Esophagus mucosa (tissue), 1 donor: ENCODE results near the gene OR7A17. TPM values are rescaled to one million over a fixed set of nuclear protein-coding genes. Genes with fewer than 3 reads are reported as not detected.

Experiments
- ATAC-seq: fragments of 200-7000 bp; cut with Tn5 transposase; one replicate; pipeline ENCODE4 v1.9.1; 2020
- total RNA-seq: library from RNA; stranded (reverse); gene quantifications from one replicate; pipeline ENCODE4 v1.2.4, GENCODE V29; 2023
- donor health status: DM: yes; HTN: yes; CAD: no.

Gene OR7A17
- not detected for total RNA-seq

DNA sequence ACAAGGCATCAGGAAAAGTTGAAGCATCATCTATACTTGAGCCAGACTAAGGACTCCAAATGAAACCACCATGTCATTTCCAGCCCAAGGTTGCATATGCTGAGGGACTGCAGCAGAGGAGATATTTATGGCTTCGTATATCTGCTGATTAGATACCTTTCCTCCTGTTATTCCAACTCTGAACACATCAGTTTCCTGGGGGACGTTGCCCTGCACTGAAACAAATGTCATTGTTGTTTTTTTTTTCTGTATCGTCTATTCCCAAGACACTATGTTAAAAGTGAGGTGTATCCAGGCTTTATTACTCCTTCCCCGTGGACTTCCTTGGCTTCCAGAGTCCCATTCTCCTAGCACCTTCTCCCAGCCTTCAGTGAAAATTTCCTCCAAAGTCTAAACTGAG is at the start of gene OR7A17:
Gene OR7A17 (minus strand): TSS at position 101 of the 400 bp plus-strand sequence. CDS start 4,777 bp downstream, outside the sequence.
- no peak for ATAC-seq

DNA sequence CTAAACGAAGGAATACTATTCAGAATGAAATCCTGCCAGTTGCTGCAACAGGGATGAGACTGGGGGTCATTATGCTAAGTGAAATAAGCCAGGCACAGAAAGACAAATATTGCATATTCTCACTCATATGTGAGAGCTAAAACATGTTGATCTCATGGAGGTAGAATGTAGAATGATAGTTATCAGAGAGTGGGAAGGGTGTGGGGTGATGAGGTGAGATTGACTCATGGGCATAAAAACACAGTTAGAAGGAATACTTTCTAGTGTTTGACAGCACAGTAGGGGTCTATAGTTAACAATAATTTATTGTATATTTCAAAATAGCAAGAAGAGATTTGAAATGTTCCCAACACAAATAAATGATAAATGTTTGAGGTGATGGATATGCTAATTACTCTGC is 47.6 kb upstream of the OR7A17 start:
- no peak for ATAC-seq

- no peak for ATAC-seq
Observed at GRCh38 chr19:14916848-14917247, 30.9 kb upstream of the OR7A17 start.

GRCh38 chr19:14915116-14915515 is 29.2 kb upstream of the OR7A17 start:
- no peak for ATAC-seq

- no peak for ATAC-seq
Observed at GRCh38 chr19:14906711-14907110, 20.8 kb upstream of the OR7A17 start.

DNA sequence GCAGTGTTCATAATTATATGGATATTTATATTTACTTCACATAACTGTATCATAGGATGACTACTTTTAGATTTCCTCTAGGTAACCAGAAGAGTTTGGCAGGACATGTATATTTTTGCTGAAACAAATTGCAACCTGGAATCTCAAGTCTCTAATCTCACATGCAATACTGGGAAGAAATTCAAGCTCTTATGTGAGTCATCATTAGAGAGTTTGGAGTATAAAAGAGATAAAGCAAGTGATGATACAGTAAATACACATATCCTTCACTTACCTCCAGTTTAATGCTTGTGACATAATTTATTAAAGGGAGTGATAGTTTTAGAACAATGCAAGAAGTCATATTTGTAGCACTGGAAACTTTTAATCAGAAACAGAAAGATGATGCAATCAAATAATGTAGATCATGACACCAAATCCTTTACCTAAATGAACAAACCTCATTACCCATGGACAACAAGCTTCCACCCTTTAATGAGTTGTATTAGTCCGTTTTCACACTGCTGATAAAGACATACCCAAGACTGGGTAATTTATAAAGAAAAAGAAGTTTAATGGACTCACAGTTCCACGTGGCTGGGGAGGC is 15.8 kb upstream of the OR7A17 start:
- ATAC-seq = no peak

- ATAC-seq = no peak
Observed at GRCh38 chr19:14890643-14891379, 4.9 kb upstream of the OR7A17 start.

- no peak for ATAC-seq
Observed at GRCh38 chr19:14889994-14890642, 4.2 kb upstream of the OR7A17 start.

GRCh38 chr19:14871619-14872230 is 14.2 kb downstream of the OR7A17 start:
- no peak for ATAC-seq

GRCh38 chr19:14868497-14868896 is 17.4 kb downstream of the OR7A17 start:
- no peak for ATAC-seq

DNA sequence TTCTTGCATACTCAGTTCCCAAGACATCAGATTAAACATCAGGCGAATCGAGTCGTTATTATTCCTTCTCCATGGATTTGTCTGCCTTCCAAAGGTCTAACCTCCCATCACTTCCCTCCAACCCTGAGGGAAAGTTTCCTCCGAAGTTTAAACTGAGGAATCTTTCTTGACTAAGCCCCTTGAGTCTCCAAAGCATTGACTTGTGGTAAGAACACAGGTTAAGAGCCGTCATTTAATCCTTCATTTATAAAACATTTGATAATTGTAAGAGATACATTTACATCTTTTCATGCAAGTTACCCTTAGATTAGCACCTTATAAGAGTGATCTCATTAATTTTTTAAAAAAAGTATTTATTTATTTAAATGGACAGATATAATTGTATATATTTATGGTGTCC is 37.1 kb downstream of the OR7A17 start, which contains the start of gene OR7A10:
Gene OR7A10 (minus strand): TSS at position 101 of the 400 bp plus-strand sequence. CDS start 7,045 bp downstream, outside the sequence.
- no peak for ATAC-seq

DNA sequence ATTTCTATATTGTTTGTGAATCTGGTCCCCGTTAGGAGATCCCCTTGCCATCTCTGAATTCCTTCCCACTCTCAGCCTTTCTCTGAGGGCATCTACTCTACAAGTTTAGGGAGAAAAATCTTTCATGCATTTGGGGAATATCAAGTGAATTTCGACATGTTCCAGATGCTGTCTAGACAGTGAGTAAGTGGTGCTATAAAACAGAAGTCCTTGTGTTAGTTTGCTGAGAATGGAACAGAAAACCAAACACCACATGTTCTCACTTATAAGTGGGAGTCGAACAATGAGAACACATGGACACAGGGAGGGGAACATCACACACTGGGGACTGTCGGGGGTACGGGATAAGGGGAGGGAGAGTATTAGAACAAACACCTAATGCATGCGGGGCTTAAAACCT is 42.4 kb downstream of the OR7A17 start:
- no peak for ATAC-seq

- no peak for ATAC-seq
Observed at GRCh38 chr19:14843169-14843568, 42.8 kb downstream of the OR7A17 start.

DNA sequence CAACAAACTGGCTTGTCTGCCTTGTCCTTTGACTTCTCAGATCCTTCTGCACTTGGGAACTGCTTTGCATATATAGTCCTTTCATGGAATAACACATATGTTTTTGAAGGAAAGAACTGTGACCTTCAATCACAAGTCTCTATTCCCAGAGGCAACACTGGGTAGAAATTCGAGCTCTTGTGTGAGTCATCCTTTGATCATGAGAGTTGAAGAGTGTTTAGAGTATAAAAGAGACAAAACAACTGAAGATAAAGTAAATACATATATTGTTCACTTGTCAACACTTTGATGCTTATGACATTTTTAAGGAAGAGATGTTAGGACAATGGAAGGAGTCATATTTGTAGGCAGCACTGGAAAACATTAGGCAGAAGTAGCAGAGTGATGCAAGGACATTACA is 45.7 kb downstream of the OR7A17 start:
- no peak for ATAC-seq

DNA sequence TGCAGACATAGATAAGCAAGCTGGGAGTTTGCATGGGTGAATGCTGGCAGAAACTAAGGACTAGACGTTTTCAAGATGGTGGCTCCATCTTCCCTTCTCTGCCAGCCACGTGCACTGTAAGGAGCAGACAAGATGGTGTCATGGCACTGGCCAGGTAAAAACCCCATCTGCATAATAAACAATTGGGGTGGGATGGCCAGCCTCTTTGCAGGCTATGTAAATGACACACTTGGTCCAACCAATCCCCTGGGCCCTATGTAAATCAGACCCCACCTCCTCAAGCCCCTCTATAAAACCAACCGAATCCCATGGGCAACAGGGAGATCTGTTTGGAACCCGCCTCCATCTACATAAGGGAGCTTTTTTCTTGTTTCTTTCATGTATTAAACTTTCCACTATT is 48.5 kb downstream of the OR7A17 start:
- no peak for ATAC-seq

DNA sequence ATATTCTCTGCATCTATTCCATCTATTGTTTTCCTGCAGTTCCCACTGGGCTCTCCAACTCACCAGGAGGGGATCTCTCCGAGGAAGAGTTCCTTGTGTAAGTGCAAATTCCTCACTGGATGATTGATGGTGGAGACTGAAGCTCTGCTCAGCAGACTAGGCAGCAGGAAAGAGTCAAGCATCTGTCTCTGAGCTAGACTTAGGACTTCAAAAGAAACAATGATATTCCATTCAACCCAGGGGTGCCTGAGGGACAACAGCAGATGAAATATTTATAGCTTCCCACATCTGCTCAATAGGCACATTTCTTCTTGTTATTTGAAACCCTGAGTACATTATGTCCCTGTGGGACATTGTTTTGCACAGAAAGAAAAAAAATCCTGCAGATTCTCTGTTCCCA is 50.9 kb downstream of the OR7A17 start, which contains the start of the genes OR7A5 and OR7C1:
Gene OR7A5 (minus strand): TSS at position 175 of the 400 bp plus-strand sequence. CDS start 6,944 bp downstream, outside the sequence.
Gene OR7C1 (minus strand): TSS at position 175 of the 400 bp plus-strand sequence. CDS start 35,049 bp downstream, outside the sequence.
- ATAC-seq = no peak

DNA sequence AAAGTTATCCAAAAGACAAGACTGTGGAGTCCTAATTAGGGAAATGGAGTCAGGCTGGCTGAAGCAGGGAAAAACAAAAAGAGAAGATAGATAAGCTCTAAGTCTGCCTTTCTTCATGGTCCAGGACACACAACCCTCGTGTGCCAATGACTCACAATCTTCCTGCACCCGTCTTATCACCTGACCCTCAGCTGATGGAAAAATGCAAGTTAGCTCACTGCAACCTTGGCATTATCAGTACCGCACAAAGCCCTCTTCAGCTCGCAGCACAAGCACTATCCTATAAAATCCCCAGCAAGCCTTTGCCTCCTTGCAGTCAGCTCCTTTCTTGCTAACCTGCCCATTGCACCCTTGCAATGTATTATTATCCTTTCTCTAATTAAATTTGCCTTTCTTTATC is 55.2 kb downstream of the OR7A17 start:
- ATAC-seq = no peak

Other genes starting within 250 kb of the OR7A17 start
- 0.12 TPM for gene ADGRE3, start 211.3 kb downstream of the OR7A17 start, total RNA-seq
- gene ZNF333, start 196.1 kb downstream of the OR7A17 start, total RNA-seq = 3.5 TPM
- gene ADGRE2, start 107.6 kb downstream of the OR7A17 start, total RNA-seq = 1.5 TPM
- gene OR7A5, start 50.9 kb downstream of the OR7A17 start, total RNA-seq = not detected
- gene OR7C1, start 50.9 kb downstream of the OR7A17 start, total RNA-seq = not detected
- gene OR7A10, start 37.2 kb downstream of the OR7A17 start, total RNA-seq = not detected
- gene OR7C2, start 55.4 kb upstream of the OR7A17 start, total RNA-seq = not detected
- gene SLC1A6, start 93.7 kb upstream of the OR7A17 start, total RNA-seq = not detected
- 0.16 TPM for gene CASP14, start 163.3 kb upstream of the OR7A17 start, total RNA-seq
- gene OR1I1, start 196.1 kb upstream of the OR7A17 start, total RNA-seq = not detected
- gene SYDE1, start 221.3 kb upstream of the OR7A17 start, total RNA-seq = 2.4 TPM